ENCODE results near the gene PGRMC2.
"Not testable (repeated sequence)": the region's sequence is repeated elsewhere in the genome, so short reads cannot be mapped to it uniquely, and the experiment has no call there.

The PGRMC2 gene

DNA sequence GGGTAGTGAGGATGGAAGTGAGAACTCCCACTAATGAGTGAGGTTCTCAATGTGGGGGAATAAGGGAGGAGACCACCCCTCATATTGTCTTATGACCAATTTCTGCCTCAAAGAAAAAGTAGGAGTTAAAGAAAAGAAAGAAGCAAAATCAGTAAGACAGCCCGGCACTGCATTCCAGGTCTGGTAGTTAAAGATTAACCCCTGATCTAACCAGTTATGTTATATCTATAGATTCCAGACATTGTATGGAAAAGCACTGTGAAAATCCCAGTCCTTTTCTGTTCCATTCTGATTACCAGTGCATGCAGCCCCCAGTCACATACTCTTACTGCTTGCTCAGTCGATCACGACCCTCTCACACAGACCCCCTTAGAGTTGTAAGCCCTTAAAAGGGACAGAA lies 20.4 kb downstream of the PGRMC2 start:
- not testable (repeated sequence) for H3K4me2 ChIP-seq (ENCODE audit: low read length); H3K9ac ChIP-seq (ENCODE audit: low read length)

GRCh38 chr4:128265550-128265949 lies 22.1 kb downstream of the PGRMC2 start:
- H3K4me2 ChIP-seq (ENCODE audit: low read length); H3K27me3 ChIP-seq (ENCODE audit: insufficient read depth, low read length, poor library complexity); H3K4me3 ChIP-seq (ENCODE audit: low read length); H2AK5ac ChIP-seq (ENCODE audit: low read length); H3K9ac ChIP-seq (ENCODE audit: low read length); H3K4ac ChIP-seq (ENCODE audit: low read depth, low read length); H3K27ac ChIP-seq (ENCODE audit: low read depth, low read length); H3K36me3 ChIP-seq (ENCODE audit: control insufficient read depth, insufficient read depth, low read length); H4K8ac ChIP-seq (ENCODE audit: low read depth, low read length); H2BK120ac ChIP-seq (ENCODE audit: low read depth, low read length); H3K56ac ChIP-seq (ENCODE audit: low read length); H3K79me2 ChIP-seq (ENCODE audit: control insufficient read depth, insufficient read depth, low read length); H2BK5ac ChIP-seq (ENCODE audit: low read length); H3K18ac ChIP-seq (ENCODE audit: low read length); H2BK15ac ChIP-seq (replicated peaks; ENCODE audit: low read depth); H3K23ac ChIP-seq (ENCODE audit: low read length); H4K5ac ChIP-seq (ENCODE audit: low read length); H3K79me1 ChIP-seq (ENCODE audit: low read length); H3K4me1 ChIP-seq (ENCODE audit: control insufficient read depth, low read depth, low read length): not testable (repeated sequence)
- peak; percentile 46 for DNase-seq
- WGBS (ENCODE audit: extremely low coverage, insufficient coverage, low lambda C conversion rate) = no CpG with 5 or more reads among the region's 3 CpGs

More for the DNA sequence above, 20.4 kb downstream of the PGRMC2 start:
- DNase-seq; H2BK5ac ChIP-seq (ENCODE audit: low read length); H4K5ac ChIP-seq (ENCODE audit: low read length); H3K36me3 ChIP-seq (ENCODE audit: control insufficient read depth, insufficient read depth, low read length); H3K79me2 ChIP-seq (ENCODE audit: control insufficient read depth, insufficient read depth, low read length); H3K23ac ChIP-seq (ENCODE audit: low read length); H2BK15ac ChIP-seq (replicated peaks; ENCODE audit: low read depth); H3K27ac ChIP-seq (ENCODE audit: low read depth, low read length); H4K8ac ChIP-seq (ENCODE audit: low read depth, low read length); H3K56ac ChIP-seq (ENCODE audit: low read length); H3K4me3 ChIP-seq (ENCODE audit: low read length); H3K79me1 ChIP-seq (ENCODE audit: low read length); H3K27me3 ChIP-seq (ENCODE audit: insufficient read depth, low read length, poor library complexity); H3K4ac ChIP-seq (ENCODE audit: low read depth, low read length); H2AK5ac ChIP-seq (ENCODE audit: low read length); H3K18ac ChIP-seq (ENCODE audit: low read length); H2BK120ac ChIP-seq (ENCODE audit: low read depth, low read length); H3K4me1 ChIP-seq (ENCODE audit: control insufficient read depth, low read depth, low read length): not testable (repeated sequence)
- no CpG with 5 or more reads among the region's 3 CpGs for WGBS (ENCODE audit: extremely low coverage, insufficient coverage, low lambda C conversion rate)

DNA sequence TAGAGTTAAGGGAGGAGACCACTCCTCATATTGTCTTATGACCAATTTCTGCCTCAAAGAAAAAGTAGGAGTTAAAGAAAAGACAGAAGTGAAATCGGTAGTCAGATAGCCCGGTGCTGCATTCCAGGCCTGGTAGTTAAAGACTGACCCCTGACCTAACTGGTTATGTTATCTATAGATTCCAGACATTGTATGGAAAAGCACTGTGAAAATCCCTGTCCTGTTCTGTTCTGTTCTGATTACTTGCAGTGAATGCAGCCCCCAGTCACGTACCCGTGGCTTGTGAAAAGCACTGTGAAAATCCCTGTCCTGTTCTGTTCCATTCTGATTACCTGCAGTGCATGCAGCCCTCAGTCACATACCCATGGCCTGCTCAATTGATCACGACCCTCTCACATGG lies 27.7 kb downstream of the PGRMC2 start:
- H3K4me2 ChIP-seq (ENCODE audit: low read length); H2BK15ac ChIP-seq (replicated peaks; ENCODE audit: low read depth); H2BK5ac ChIP-seq (ENCODE audit: low read length); H3K27ac ChIP-seq (ENCODE audit: low read depth, low read length); H3K4ac ChIP-seq (ENCODE audit: low read depth, low read length); H2BK120ac ChIP-seq (ENCODE audit: low read depth, low read length); H4K8ac ChIP-seq (ENCODE audit: low read depth, low read length); H3K56ac ChIP-seq (ENCODE audit: low read length); H3K79me1 ChIP-seq (ENCODE audit: low read length); H3K79me2 ChIP-seq (ENCODE audit: control insufficient read depth, insufficient read depth, low read length); H3K4me1 ChIP-seq (ENCODE audit: control insufficient read depth, low read depth, low read length); H3K36me3 ChIP-seq (ENCODE audit: control insufficient read depth, insufficient read depth, low read length); H2AK5ac ChIP-seq (ENCODE audit: low read length); H3K18ac ChIP-seq (ENCODE audit: low read length); H3K23ac ChIP-seq (ENCODE audit: low read length); H3K9ac ChIP-seq (ENCODE audit: low read length); H4K5ac ChIP-seq (ENCODE audit: low read length); DNase-seq; H3K4me3 ChIP-seq (ENCODE audit: low read length); H3K27me3 ChIP-seq (ENCODE audit: insufficient read depth, low read length, poor library complexity): not testable (repeated sequence)
- WGBS (ENCODE audit: extremely low coverage, insufficient coverage, low lambda C conversion rate) = no CpG with 5 or more reads among the region's 5 CpGs

GRCh38 chr4:128258166-128258565 lies 29.4 kb downstream of the PGRMC2 start:
- H4K8ac ChIP-seq (ENCODE audit: low read depth, low read length); H3K4me2 ChIP-seq (ENCODE audit: low read length); H3K79me1 ChIP-seq (ENCODE audit: low read length); H2BK120ac ChIP-seq (ENCODE audit: low read depth, low read length); H3K18ac ChIP-seq (ENCODE audit: low read length); H3K79me2 ChIP-seq (ENCODE audit: control insufficient read depth, insufficient read depth, low read length); H3K9ac ChIP-seq (ENCODE audit: low read length); H2AK5ac ChIP-seq (ENCODE audit: low read length); H3K56ac ChIP-seq (ENCODE audit: low read length); H3K36me3 ChIP-seq (ENCODE audit: control insufficient read depth, insufficient read depth, low read length); H2BK15ac ChIP-seq (replicated peaks; ENCODE audit: low read depth); H3K4ac ChIP-seq (ENCODE audit: low read depth, low read length); H3K4me3 ChIP-seq (ENCODE audit: low read length); H3K27ac ChIP-seq (ENCODE audit: low read depth, low read length); H2BK5ac ChIP-seq (ENCODE audit: low read length); H3K23ac ChIP-seq (ENCODE audit: low read length); DNase-seq; H4K5ac ChIP-seq (ENCODE audit: low read length); H3K27me3 ChIP-seq (ENCODE audit: insufficient read depth, low read length, poor library complexity); H3K4me1 ChIP-seq (ENCODE audit: control insufficient read depth, low read depth, low read length): not testable (repeated sequence)
- WGBS (ENCODE audit: extremely low coverage, insufficient coverage, low lambda C conversion rate) = no CpG with 5 or more reads among the region's 4 CpGs

DNA sequence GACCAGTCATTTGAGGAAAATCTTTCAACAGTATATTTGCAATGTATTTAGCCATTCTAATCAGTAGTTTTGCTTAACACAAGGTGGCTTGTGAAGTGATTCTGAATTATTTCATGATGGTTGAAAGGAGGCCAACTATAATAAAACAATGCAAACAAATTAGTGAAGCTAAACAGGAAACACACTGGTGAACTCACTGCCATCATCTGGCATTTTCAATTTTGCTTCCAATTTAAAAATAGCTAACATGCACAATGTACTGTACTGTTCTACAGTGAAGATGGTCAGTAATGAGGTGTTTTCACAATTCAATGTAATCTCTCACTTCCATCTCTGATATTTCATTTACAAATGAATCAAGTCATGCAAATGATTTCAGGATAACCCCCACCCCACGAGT lies 31.1 kb downstream of the PGRMC2 start:
- H2AK5ac ChIP-seq (ENCODE audit: low read length) = no peak overlapping the region
- no peaks in the 10 kb centered on the region for H3K79me1 ChIP-seq (ENCODE audit: low read length)
- no peaks in the 10 kb centered on the region for H3K79me2 ChIP-seq (ENCODE audit: control insufficient read depth, insufficient read depth, low read length)
- no peak overlapping the region for H4K5ac ChIP-seq (ENCODE audit: low read length)
- no peak overlapping the region for H3K4me3 ChIP-seq (ENCODE audit: low read length)
- no peak overlapping the region for H3K56ac ChIP-seq (ENCODE audit: low read length)
- H3K18ac ChIP-seq (ENCODE audit: low read length) = no peak overlapping the region
- no peak overlapping the region for H3K4me2 ChIP-seq (ENCODE audit: low read length)
- no peak overlapping the region for H2BK15ac ChIP-seq (replicated peaks; ENCODE audit: low read depth)
- H3K27me3 ChIP-seq (ENCODE audit: insufficient read depth, low read length, poor library complexity) = no peaks in the 10 kb centered on the region
- H3K36me3 ChIP-seq (ENCODE audit: control insufficient read depth, insufficient read depth, low read length) = no peaks in the 10 kb centered on the region
- H4K8ac ChIP-seq (ENCODE audit: low read depth, low read length) = no peak overlapping the region
- no CpG with 5 or more reads among the region's 1 CpG for WGBS (ENCODE audit: extremely low coverage, insufficient coverage, low lambda C conversion rate)
- no peak overlapping the region for H3K9ac ChIP-seq (ENCODE audit: low read length)
- no peak overlapping the region for H3K27ac ChIP-seq (ENCODE audit: low read depth, low read length)
- no peaks in the 10 kb centered on the region for H3K4me1 ChIP-seq (ENCODE audit: control insufficient read depth, low read depth, low read length)
- DNase-seq = no peak
- no peak overlapping the region for H3K23ac ChIP-seq (ENCODE audit: low read length)
- H3K4ac ChIP-seq (ENCODE audit: low read depth, low read length) = no peak overlapping the region
- H2BK120ac ChIP-seq (ENCODE audit: low read depth, low read length) = no peak overlapping the region
- H2BK5ac ChIP-seq (ENCODE audit: low read length) = no peak overlapping the region

DNA sequence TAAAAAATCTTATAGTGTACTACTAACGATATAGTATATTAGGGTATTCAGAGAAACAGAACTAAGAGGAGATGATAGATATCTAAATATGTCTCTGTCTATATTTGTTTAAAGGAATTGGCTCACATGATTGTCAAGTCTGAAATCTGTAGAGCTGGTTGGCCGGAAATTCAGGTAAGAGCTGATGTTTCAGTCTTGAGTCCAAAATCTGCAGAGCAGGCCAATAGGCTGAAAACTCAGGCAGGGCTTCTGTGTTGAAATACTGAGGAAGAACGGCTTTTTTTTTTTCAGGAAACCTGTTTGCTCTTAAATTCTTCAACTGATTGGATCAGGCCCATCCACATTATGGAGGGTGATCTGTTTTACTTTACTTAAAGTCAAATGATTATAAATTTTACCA lies 31.7 kb downstream of the PGRMC2 start:
- Histone ChIP-seq H3K4me1 (ENCODE audit: control insufficient read depth, low read depth, low read length) (no peaks in the 10 kb centered on the region), H4K8ac (ENCODE audit: low read depth, low read length) (no peak overlapping the region), H3K9ac (ENCODE audit: low read length) (no peak overlapping the region), H3K36me3 (ENCODE audit: control insufficient read depth, insufficient read depth, low read length) (no peaks in the 10 kb centered on the region), H3K4me2 (ENCODE audit: low read length) (no peak overlapping the region), H3K18ac (ENCODE audit: low read length) (no peak overlapping the region), H3K4ac (ENCODE audit: low read depth, low read length) (no peak overlapping the region), H3K56ac (ENCODE audit: low read length) (no peak overlapping the region), H3K79me1 (ENCODE audit: low read length) (no peaks in the 10 kb centered on the region), H3K23ac (ENCODE audit: low read length) (no peak overlapping the region), H2BK15ac (replicated peaks; ENCODE audit: low read depth) (no peak overlapping the region), H4K5ac (ENCODE audit: low read length) (no peak overlapping the region), H2BK5ac (ENCODE audit: low read length) (no peak overlapping the region), H3K79me2 (ENCODE audit: control insufficient read depth, insufficient read depth, low read length) (no peaks in the 10 kb centered on the region), H2AK5ac (ENCODE audit: low read length) (no peak overlapping the region), H3K27me3 (ENCODE audit: insufficient read depth, low read length, poor library complexity) (no peaks in the 10 kb centered on the region), H2BK120ac (ENCODE audit: low read depth, low read length) (no peak overlapping the region), H3K4me3 (ENCODE audit: low read length) (no peak overlapping the region), H3K27ac (ENCODE audit: low read depth, low read length) (no peak overlapping the region)
- DNase-seq = no peak
- WGBS (ENCODE audit: extremely low coverage, insufficient coverage, low lambda C conversion rate) = no CpG with 5 or more reads among the region's 3 CpGs
